Activated naive CD8-positive, alpha-beta T cell treated with anti-CD3 and anti-CD28 coated beads, Interleukin-2, amount 50 U/mL, for 16 hours (primary cell): ENCODE measurements around the gene LDLRAD4.

ENCODE experiments used
- DNase-seq: peaks from one replicate; pipeline ENCODE4 v3.0.0-alpha.2; 2020; ENCODE audit warnings: low read depth, low spot score

The LDLRAD4 gene

GRCh38 chr18:13387855-13388548 lies 169.4 kb downstream of the LDLRAD4 start:
- DNase-seq: no peak

- no peak for DNase-seq
Observed at GRCh38 chr18:13388586-13389490, 170.3 kb downstream of the LDLRAD4 start.

GRCh38 chr18:13389491-13390131 lies 171.1 kb downstream of the LDLRAD4 start:
- DNase-seq: no peak

DNA sequence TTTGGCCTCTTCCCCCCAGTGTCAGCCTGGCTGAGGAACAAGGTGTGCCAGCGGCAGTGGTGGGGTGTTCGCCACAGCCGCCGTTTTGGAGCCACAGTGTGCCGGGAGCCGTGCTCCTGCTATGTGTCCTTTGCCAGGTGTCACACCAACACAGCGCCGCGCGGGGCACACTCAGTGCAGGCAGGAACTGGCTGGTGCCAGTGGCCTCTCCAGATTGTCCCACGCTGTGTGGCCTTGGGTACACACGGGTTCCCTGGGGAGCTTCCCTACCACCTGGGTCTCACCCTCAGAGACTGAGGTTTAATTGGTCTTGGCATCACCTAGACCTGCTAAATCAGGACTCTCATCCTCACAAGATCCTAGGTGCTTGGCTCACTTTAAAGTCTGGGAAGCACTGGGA lies 171.6 kb downstream of the LDLRAD4 start:
- no peak for DNase-seq

DNA sequence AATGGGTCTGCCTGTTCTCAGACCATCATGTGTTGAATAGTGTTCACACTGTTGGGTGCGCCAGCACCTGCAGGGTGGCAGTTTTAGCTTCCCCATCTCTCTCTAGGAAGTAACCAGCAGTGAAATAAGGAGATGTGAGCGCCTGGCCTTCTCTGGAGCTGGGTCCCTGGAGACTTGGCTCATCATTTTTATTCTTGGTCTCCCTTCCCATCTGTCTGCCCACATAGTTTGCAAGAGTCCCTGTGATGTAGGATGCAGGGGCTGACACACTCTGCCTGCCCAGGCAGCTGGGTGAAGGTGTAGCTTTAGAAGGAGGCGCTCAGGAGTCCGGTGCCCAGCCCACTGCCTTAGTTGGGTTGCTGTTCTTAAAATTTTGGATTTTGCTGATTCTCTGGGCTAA lies 172.2 kb downstream of the LDLRAD4 start:
- no peak for DNase-seq

DNA sequence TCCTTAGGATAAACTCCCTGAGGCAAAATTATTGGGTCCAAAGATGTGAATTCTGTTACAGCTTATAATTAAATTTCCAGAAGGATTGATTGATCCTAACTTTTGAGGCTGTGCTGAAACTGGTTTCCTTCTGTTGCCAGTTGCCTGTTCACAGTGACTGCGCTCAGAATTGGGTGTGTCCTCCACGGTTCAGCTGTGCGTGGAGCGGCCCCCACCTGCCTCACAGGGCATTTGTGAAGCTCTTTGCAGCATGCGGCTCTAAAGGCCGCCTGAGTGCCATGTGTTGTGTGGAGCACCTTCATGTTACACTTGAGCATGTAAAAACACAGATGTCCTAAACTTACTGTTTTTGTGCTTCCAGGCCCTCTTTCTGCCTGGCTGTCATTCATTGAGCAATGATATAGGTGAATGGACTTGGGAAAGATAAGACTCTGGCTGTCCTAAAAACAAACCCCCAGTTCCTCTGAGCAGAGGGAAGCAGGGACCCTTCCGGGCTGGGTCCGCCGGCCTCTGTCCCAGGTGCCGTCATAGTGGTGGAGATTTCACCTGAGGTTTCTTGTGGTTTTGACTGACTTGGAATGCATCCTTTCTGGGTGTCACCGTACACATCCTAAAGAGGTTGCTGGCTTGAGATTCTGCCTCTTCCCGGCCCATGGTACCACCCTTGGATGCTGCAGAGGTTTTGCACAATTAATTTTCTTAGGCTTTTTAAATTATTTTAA lies 173.6 kb downstream of the LDLRAD4 start:
- DNase-seq: no peak

- DNase-seq: no peak
Observed at GRCh38 chr18:13392899-13393298, 174.3 kb downstream of the LDLRAD4 start.

GRCh38 chr18:13393338-13393737 lies 174.8 kb downstream of the LDLRAD4 start:
- no peak for DNase-seq

DNA sequence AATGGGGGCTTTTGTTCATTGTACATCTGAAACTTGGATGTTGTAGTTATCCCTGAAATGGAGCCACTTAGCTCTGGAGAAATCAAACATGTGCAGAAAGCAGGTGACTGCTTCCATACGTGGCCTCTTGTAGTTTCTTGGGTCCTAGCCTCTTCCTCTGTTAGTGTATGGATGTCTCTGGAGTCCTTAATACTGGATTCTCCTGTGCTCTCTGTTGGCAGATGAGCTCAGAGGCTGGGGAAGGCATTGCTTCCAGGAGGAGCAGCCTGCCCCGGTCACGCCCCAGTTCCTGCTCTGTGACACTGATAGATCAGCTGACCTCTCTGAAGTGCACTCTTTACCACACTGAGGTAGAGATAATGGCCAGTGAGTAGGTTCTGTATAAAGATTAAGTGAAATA lies 176.2 kb downstream of the LDLRAD4 start:
- no peak for DNase-seq

- DNase-seq: no peak
Observed at GRCh38 chr18:13395577-13395976, 177.0 kb downstream of the LDLRAD4 start.

DNA sequence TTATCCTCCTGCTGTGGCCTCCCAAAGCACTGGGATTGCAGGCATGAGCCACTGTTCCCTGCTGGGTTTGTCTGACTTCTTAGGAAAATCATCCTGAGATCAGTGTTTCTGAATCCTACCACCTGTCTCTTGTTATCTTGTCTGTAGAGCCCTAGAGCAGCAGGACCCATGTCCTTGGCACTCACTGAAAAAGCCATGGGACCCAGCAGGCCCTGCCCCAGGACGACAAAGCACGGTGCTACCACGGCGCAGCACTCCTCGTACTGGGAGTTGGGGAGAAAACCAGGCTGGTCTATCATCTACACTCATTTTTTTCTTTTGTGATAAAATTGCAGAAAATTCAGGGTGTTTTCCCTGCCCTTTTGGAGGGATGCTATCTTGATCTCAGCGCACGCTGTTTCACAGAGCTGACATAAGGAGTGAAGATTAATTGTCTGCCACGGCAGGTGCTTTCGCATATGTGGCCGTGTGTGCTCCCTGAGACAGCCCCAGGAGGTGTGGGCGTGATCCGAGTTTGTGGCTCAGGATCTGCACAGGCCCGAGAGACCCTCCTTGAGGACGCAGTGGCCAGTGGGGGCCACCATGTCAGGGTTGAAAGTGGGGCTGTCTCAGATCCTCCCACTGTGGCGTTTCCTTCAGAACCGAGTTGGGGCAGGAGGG lies 179.1 kb downstream of the LDLRAD4 start:
- no peak for DNase-seq

- DNase-seq: no peak
Observed at GRCh38 chr18:13398631-13399030, 180.1 kb downstream of the LDLRAD4 start.

GRCh38 chr18:13399511-13399910 lies 181.0 kb downstream of the LDLRAD4 start:
- DNase-seq: no peak

GRCh38 chr18:13400636-13401315 lies 182.2 kb downstream of the LDLRAD4 start:
- DNase-seq: no peak

DNA sequence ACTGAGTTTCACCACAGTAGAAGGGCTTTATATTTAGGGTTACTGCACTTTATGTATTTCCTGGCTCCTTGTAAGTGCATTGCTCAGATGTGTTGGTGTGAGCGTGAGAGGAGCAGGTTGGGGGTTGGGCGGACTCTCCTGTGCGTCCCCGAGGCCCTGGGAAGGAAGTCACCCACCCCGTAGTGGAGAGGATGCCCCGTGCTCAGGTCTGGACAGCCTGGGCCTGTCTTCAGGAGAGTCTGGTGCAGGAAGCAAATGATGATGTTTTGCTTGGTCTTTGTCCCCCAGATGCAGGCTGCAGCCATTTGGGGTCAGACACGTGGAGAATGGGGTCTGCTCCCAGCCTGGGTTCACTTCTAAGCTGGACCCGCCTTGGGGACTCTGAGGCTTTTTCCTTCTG lies 182.8 kb downstream of the LDLRAD4 start:
- DNase-seq: no peak

- no peak for DNase-seq
Observed at GRCh38 chr18:13401826-13402225, 183.3 kb downstream of the LDLRAD4 start.

GRCh38 chr18:13403786-13404549 lies 185.4 kb downstream of the LDLRAD4 start:
- DNase-seq: no peak

DNA sequence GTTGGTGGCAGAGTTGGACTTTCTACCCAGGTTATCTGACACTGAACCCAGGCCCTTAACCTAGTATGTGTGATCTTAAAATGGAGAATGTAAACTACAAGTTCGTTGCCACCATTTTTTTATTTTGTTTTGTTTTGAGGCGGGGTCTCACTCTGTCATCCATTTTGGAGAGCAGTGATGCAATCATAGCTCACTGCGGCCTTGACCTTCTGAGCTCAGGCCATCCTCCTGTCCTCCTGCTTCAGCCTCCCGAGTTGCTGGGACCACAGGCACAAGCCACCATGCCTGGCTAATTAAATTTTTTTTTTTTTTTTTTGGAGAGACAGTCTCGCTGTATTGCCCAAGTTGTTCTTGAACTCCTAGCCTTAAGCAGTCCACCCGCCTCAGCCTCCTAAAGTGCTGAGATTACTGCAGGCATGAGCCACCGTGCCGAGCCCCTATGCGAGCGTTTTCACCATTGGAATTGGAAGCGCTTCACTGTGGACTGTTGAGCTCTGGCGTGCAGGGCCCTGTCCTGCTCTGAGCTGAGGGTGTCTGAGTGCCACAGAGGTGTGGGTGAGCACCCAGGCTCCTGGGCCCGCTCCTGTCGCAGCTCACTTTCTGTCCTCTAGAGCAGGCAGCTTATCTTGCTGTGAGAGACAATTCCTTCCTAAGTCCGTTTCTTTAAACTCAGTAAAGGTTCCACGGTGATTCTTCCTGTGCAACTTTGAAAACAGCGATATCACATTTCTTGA lies 186.9 kb downstream of the LDLRAD4 start:
- DNase-seq: no peak

DNA sequence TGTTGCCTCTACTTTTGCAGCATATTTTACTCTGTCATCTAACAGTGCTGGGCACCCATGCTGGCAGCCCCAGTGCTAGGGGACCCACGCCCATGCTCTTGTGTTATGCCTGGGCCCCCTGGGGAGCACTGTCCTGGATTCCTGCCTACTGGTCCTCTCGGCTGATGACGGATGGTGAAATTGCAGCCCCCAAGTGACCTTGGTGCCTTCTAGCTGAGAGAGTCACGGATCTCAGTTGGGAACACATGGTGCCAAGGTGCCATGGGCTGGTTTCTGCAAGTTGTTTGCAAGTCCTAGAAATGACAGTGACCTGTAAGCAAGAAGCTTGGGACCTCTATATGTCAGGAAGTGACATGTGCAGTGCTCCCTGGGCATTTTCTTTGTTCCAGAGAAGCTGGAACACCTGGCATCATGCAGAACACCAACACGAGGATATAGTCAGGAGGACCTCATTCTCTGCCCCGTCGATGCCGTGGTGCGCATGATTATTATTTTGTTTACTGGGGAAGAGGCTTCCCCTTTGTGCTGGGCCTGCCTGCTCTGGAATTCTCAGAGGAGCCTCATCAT lies 187.6 kb downstream of the LDLRAD4 start:
- no peak for DNase-seq
